OCI-LY3 (cell line): ENCODE results near the gene RPA1.

Source experiments
- EZH2phosphoT487 ChIP-seq: fragments of 200-600 bp; shearing (Covaris generic); IDR thresholded peaks from 2 replicates; pipeline ENCODE4 v1.6.1; 2018; ENCODE audit warnings: antibody characterized with exemption, mixed run types, low read depth
- TF ChIP-seq, protein P1 (sequence below): fragments of 200-600, 300-600 bp; sonication (generic); IDR thresholded peaks from 2 replicates; pipeline ENCODE4 v1.5.1; 2014; ENCODE audit warnings: antibody characterized with exemption, low read length, low read depth

DNA sequence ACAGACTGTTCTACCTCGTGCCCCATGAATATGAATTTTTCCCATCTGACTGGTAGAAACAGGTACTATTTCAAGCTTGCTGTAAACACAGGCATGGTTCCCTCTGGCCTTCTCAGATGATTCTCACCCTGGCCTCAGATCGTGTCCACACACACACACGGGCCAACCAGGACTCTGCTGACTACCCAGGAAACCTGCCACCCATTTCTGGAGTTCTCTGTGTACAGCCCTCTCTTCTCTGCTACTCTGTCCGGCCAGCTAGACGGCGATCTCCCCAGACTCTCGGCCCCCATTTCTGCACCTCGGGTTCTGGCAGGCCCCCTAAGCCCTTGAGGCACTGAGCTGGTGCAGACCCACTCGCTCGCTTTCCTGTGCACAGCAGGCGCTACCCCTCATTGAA, 31.2 kb downstream of the RPA1 start:
- TF ChIP-seq, protein P1, sequence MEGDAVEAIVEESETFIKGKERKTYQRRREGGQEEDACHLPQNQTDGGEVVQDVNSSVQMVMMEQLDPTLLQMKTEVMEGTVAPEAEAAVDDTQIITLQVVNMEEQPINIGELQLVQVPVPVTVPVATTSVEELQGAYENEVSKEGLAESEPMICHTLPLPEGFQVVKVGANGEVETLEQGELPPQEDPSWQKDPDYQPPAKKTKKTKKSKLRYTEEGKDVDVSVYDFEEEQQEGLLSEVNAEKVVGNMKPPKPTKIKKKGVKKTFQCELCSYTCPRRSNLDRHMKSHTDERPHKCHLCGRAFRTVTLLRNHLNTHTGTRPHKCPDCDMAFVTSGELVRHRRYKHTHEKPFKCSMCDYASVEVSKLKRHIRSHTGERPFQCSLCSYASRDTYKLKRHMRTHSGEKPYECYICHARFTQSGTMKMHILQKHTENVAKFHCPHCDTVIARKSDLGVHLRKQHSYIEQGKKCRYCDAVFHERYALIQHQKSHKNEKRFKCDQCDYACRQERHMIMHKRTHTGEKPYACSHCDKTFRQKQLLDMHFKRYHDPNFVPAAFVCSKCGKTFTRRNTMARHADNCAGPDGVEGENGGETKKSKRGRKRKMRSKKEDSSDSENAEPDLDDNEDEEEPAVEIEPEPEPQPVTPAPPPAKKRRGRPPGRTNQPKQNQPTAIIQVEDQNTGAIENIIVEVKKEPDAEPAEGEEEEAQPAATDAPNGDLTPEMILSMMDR, result no peak
- no peak for TF ChIP-seq EZH2phosphoT487
